Testis (tissue), 3 donors: ENCODE measurements around the gene SARM1. TPM values are rescaled to one million over a fixed set of nuclear protein-coding genes. Genes with fewer than 3 reads are reported as not detected.

Experiments used
- DNase-seq: peaks from one replicate; pipeline ENCODE4 v3.0.0-alpha.2; 2019
- H3K27ac ChIP-seq, 2 donors: fragments of 200-600 bp; sonication (generic); one replicate each; pipeline ENCODE4 v1.5.1; 2019
- H3K27me3 ChIP-seq: fragments of 200-600 bp; sonication (generic); one replicate; pipeline ENCODE4 v1.5.1; 2019
- H3K36me3 ChIP-seq: fragments of 200-600 bp; sonication (generic); one replicate; pipeline ENCODE4 v1.5.1; 2017; ENCODE audit warnings: low read depth; ENCODE audit errors: missing control alignments
- H3K4me1 ChIP-seq: fragments of 200-600 bp; sonication (generic); one replicate; pipeline ENCODE4 v1.5.1; 2019
- H3K4me3 ChIP-seq, 2 donors: fragments of 200-600 bp; sonication (generic); one replicate each; pipeline ENCODE4 v1.5.1; 2017 to 2019
- H3K9me3 ChIP-seq: fragments of 200-600 bp; sonication (generic); one replicate; pipeline ENCODE4 v1.5.1; 2017
- POLR2A ChIP-seq: fragments of 450-650 bp; IDR thresholded peaks from one replicate; pipeline ENCODE4 v1.6.1; 2017; ENCODE audit warnings: antibody characterized with exemption, mild to moderate bottlenecking, moderate library complexity
- WGBS, 2 donors: methylation state at CpG; one replicate each; pipeline ENCODE4 v1.1.5; 2018; 5-methylcytosine and 5-hydroxymethylcytosine counted together
- intact Hi-C: fragments of 100-400 bp; cut with DNase I; formaldehyde crosslinking; loops from one replicate; pipeline ENCODE4 v1.15.1; 2023; ENCODE audit warnings: low total_unique reads
- polyA plus RNA-seq: library from polyadenylated mRNA; stranded (reverse); fragments of 350-450 nt; fragmentation: Illumina TruSeq; extraction: RNeasy Lipid Tissue Mini Kit (QIAGEN cat#74804); gene quantifications from one replicate; pipeline ENCODE4 v1.2.3, GENCODE V29; 2014; ENCODE audit warnings: low read depth, low replicate concordance; ENCODE audit not compliant: insufficient read depth
- total RNA-seq, 2 donors: library from RNA; depleted of rRNA; stranded (reverse); fragments of >200 nt; gene quantifications; one replicate each; pipeline ENCODE4 v1.2.3, GENCODE V29; 2016
- TF ChIP-seq, protein P1 (sequence below), 3 experiments: fragments of 450-650 bp in 2 of 3; fragments of 200-600 bp in 1 of 3; sonication (generic) in 1 of 3; IDR thresholded peaks; one replicate each; pipeline ENCODE4 v1.5.1; 2016 to 2019; ENCODE audit warnings: antibody characterized with exemption in 3 of 3, mild to moderate bottlenecking in 2 of 3, moderate library complexity in 1 of 3

Gene SARM1
- total and polyA plus RNA-seq, 3 donors from 2014 or later = 6.6 to 19.9 (median 18.6) TPM

GRCh38 chr17:28402224-28402630, 30.7 kb downstream of the SARM1 start:
- TF ChIP-seq, protein P1, sequence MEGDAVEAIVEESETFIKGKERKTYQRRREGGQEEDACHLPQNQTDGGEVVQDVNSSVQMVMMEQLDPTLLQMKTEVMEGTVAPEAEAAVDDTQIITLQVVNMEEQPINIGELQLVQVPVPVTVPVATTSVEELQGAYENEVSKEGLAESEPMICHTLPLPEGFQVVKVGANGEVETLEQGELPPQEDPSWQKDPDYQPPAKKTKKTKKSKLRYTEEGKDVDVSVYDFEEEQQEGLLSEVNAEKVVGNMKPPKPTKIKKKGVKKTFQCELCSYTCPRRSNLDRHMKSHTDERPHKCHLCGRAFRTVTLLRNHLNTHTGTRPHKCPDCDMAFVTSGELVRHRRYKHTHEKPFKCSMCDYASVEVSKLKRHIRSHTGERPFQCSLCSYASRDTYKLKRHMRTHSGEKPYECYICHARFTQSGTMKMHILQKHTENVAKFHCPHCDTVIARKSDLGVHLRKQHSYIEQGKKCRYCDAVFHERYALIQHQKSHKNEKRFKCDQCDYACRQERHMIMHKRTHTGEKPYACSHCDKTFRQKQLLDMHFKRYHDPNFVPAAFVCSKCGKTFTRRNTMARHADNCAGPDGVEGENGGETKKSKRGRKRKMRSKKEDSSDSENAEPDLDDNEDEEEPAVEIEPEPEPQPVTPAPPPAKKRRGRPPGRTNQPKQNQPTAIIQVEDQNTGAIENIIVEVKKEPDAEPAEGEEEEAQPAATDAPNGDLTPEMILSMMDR (IDR thresholded peaks at IDR 0.05) = no peak
- TF ChIP-seq POLR2A = no peak
- Histone ChIP-seq H3K36me3 (no peaks in the 10 kb centered on the region), H3K27me3 (no peaks in the 10 kb centered on the region), H3K9me3 (no peaks in the 10 kb centered on the region), H3K4me3 (no peak overlapping the region), H3K4me1 (peaks cover 12% of the 10 kb centered on the region), H3K27ac (no peak overlapping the region)
- intact Hi-C loops = no loop called here
- no peak for DNase-seq
- WGBS, 2 donors = 49 to 51% methylated on average over 3 of the region's 3 CpGs

DNA sequence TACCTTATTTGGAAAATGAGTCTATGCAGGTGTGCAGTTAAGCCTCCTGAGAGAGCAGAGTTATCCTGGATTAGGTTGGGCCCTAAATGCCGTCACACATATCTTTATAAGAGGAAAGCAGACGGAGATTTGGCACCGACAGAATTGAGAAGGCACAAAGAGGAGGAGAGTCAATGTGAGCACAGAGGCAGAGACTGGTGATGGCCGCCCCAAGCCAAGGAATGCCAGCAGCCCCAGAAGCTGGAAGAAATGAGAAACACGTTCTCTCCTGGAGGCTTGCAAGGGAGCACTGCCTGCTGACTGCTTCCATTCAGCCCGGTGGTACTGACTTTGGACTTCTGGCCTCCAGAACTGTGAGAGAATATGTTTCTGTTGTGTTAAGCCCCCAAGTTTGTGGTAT, 31.4 kb downstream of the SARM1 start:
- intact Hi-C loops = no loop called here

GRCh38 chr17:28404007-28404406, 32.5 kb downstream of the SARM1 start:
- Histone ChIP-seq H3K9me3 (no peaks in the 10 kb centered on the region), H3K27me3 (no peaks in the 10 kb centered on the region), H3K4me3 (no peak overlapping the region), H3K4me1 (peaks cover 12% of the 10 kb centered on the region), H3K36me3 (no peaks in the 10 kb centered on the region), H3K27ac (no peak overlapping the region)
- WGBS, 2 donors = 79 to 84% methylated on average over 2 of the region's 2 CpGs
- DNase-seq = no peak
- intact Hi-C loops = no loop called here
- TF ChIP-seq POLR2A = no peak

More for the DNA sequence above, 31.4 kb downstream of the SARM1 start:
- 83 to 87% methylated on average over 6 of the region's 6 CpGs for WGBS, 2 donors
- Histone ChIP-seq H3K27me3 (no peaks in the 10 kb centered on the region), H3K4me3 (no peak overlapping the region), H3K9me3 (no peaks in the 10 kb centered on the region), H3K27ac (no peak overlapping the region), H3K4me1 (peaks cover 12% of the 10 kb centered on the region), H3K36me3 (no peaks in the 10 kb centered on the region)
- no peak for DNase-seq
- TF ChIP-seq, protein P1 (IDR thresholded peaks at IDR 0.05) = no peak
- no peak for TF ChIP-seq POLR2A

DNA sequence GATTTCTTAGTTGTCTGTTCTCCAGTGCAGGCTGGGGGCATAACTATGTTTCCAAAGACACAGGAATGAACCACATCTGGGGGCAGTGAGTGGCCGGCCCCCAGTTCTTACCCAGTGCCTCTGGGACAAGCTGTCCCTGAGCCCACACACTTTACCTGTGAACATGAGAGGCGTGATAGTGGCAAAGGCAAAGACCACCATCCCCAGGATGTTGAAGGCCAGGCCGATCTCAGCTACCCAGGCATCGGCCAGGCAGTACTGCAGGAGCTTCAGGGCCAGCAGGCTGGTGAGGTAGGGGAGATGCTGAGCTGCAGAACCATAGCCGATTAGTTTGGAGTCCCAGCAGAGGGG, 32.9 kb downstream of the SARM1 start:
- Histone ChIP-seq H3K9me3 (no peaks in the 10 kb centered on the region), H3K36me3 (no peaks in the 10 kb centered on the region), H3K4me1 (peaks cover 12% of the 10 kb centered on the region), H3K27me3 (no peaks in the 10 kb centered on the region), H3K27ac (no peak overlapping the region), H3K4me3 (no peak overlapping the region)
- no peak for DNase-seq
- WGBS, 2 donors = 74 to 82% methylated on average over 5 of the region's 5 CpGs
- intact Hi-C loops = no loop called here
- no peak for TF ChIP-seq POLR2A
- TF ChIP-seq, protein P1 (IDR thresholded peaks at IDR 0.05) = no peak

- no peaks in the 10 kb centered on the region for H3K9me3 ChIP-seq
- H3K36me3 ChIP-seq = no peaks in the 10 kb centered on the region
- 20 to 23% methylated on average over 15 to 33 of the region's 33 CpGs for WGBS, 2 donors
- H3K4me3 ChIP-seq = peak overlapping the region; percentile 80 to 84
- peaks cover 12% of the 10 kb centered on the region for H3K4me1 ChIP-seq
- TF ChIP-seq, protein P1 (IDR thresholded peaks at IDR 0.05) = no peak
- no peak for TF ChIP-seq POLR2A
- intact Hi-C loops = no loop called here
- peak; percentile 27 for DNase-seq
- no peaks in the 10 kb centered on the region for H3K27me3 ChIP-seq
- peak overlapping the region in 1 of 2 donors; percentile 14 for H3K27ac ChIP-seq
Observed at GRCh38 chr17:28404812-28405570, 33.5 kb downstream of the SARM1 start.
